HEK293T (cell line): Measurements from ENCODE around the gene BPIFA2.

Experiments used
- BHLHE40 ChIP-seq: fragments of 450-650 bp; IDR thresholded peaks from 2 replicates; pipeline ENCODE4 v1.6.1; 2016; ENCODE audit warnings: mild to moderate bottlenecking, moderate library complexity, borderline replicate concordance
- CTBP1 ChIP-seq: fragments of 450-650 bp; IDR thresholded peaks from 2 replicates; pipeline ENCODE4 v1.6.1; 2016; ENCODE audit warnings: borderline replicate concordance
- FOXA1 ChIP-seq: fragments of 450-650 bp; IDR thresholded peaks from 2 replicates; pipeline ENCODE4 v1.6.1; 2016; ENCODE audit warnings: mild to moderate bottlenecking
- FOXK2 ChIP-seq: fragments of 450-650 bp; IDR thresholded peaks from 2 replicates; pipeline ENCODE4 v1.6.1; 2016; ENCODE audit warnings: mild to moderate bottlenecking
- FOXM1 ChIP-seq: fragments of 450-650 bp; IDR thresholded peaks from 2 replicates; pipeline ENCODE4 v1.6.1; 2017; ENCODE audit warnings: mild to moderate bottlenecking, borderline replicate concordance
- HDGF ChIP-seq: fragments of 450-650 bp; IDR thresholded peaks from 2 replicates; pipeline ENCODE4 v1.6.1; 2017; ENCODE audit warnings: antibody characterized with exemption, borderline replicate concordance
- NFRKB ChIP-seq: fragments of 450-650 bp; IDR thresholded peaks from 2 replicates; pipeline ENCODE4 v1.6.1; 2016; ENCODE audit warnings: mild to moderate bottlenecking, moderate library complexity
- SP1 ChIP-seq: fragments of 450-650 bp; IDR thresholded peaks from 2 replicates; pipeline ENCODE4 v1.6.1; 2017
- TARDBP ChIP-seq: fragments of 450-650 bp; IDR thresholded peaks from 2 replicates; pipeline ENCODE4 v1.6.1; 2016
- ZNF384 ChIP-seq: fragments of 450-650 bp; IDR thresholded peaks from 2 replicates; pipeline ENCODE4 v1.6.1; 2016
- TF ChIP-seq, protein P1 (sequence below): fragments of 450-650 bp; IDR thresholded peaks from 2 replicates; pipeline ENCODE4 v1.6.1; 2016

DNA sequence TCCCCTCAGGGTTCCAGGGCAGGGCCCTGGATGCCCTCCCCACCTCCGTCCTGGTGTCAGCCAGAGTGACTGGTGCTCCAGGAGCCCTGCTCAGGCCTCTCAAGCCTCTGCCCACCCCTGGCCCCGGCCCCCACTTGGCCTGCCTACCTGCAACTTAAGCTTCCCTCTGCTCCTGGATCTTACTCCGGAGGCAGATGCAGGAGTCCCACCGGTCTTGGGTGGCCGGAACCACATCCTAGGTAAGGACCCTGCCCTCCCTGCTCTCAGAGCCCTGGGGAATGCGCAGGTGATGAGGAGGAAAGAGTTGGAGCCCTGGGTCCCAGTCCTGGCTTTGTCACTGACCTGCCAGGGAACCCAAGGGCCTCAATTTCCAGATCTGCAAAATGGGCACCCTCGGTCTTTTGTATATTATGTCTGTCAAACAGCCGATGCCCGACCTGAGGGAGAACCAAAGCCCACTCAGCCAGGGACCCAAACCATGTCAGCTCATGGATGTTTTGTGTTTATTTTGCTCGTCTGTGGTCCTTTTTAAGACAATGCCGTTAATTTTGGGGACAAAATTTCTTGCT is 34.5 kb upstream of the BPIFA2 start:
- TF ChIP-seq, protein P1, sequence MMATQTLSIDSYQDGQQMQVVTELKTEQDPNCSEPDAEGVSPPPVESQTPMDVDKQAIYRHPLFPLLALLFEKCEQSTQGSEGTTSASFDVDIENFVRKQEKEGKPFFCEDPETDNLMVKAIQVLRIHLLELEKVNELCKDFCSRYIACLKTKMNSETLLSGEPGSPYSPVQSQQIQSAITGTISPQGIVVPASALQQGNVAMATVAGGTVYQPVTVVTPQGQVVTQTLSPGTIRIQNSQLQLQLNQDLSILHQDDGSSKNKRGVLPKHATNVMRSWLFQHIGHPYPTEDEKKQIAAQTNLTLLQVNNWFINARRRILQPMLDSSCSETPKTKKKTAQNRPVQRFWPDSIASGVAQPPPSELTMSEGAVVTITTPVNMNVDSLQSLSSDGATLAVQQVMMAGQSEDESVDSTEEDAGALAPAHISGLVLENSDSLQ = no peak
- no peak for TF ChIP-seq BHLHE40
- TF ChIP-seq HDGF = no peak
- no peak for TF ChIP-seq SP1
- no peak for TF ChIP-seq NFRKB
- TF ChIP-seq TARDBP = no peak
- TF ChIP-seq FOXA1 = no peak
- TF ChIP-seq ZNF384 = no peak
- no peak for TF ChIP-seq CTBP1
- no peak for TF ChIP-seq FOXK2
- TF ChIP-seq FOXM1 = no peak
